Activated naive CD8-positive, alpha-beta T cell treated with anti-CD3 and anti-CD28 coated beads, Interleukin-2, amount 10 ng/mL, durations not matched to agents 7 days and 5 days (primary cell): Measurements from ENCODE around the gene HMCN1. TPM values are rescaled to one million over a fixed set of nuclear protein-coding genes. Genes with fewer than 3 reads are reported as not detected.

Experiments
- ATAC-seq: fragments of 150-1000 bp; cut with Tn5 transposase; one replicate; pipeline ENCODE4 v1.10.0; 2021; ENCODE audit warnings: low read depth, moderate library complexity
- POLR2A ChIA-PET: fragments of 350-600 bp; sonication (Branson Sonifier 250); formaldehyde crosslinking; loops from one replicate; lab custom pipeline; 2021; ENCODE audit warnings: antibody characterized with exemption; lab: Charles Lee
- DNase-seq: peaks from one replicate; pipeline ENCODE4 v3.0.0; 2021
- H3K27ac Mint-ChIP-seq: one replicate; pipeline ENCODE4 v1.8.0; 2022; ENCODE audit warnings: mild to moderate bottlenecking, mixed read lengths
- H3K27me3 Mint-ChIP-seq: one replicate; pipeline ENCODE4 v1.8.0; 2022; ENCODE audit warnings: mild to moderate bottlenecking, moderate library complexity, mixed read lengths
- H3K36me3 Mint-ChIP-seq: one replicate; pipeline ENCODE4 v1.8.0; 2021; ENCODE audit warnings: mild to moderate bottlenecking, mixed read lengths
- H3K4me1 Mint-ChIP-seq: one replicate; pipeline ENCODE4 v1.8.0; 2021; ENCODE audit warnings: mixed read lengths
- H3K4me3 Mint-ChIP-seq: one replicate; pipeline ENCODE4 v1.8.0; 2022; ENCODE audit warnings: mild to moderate bottlenecking, moderate library complexity, mixed read lengths
- H3K9me3 Mint-ChIP-seq: one replicate; pipeline ENCODE4 v1.8.0; 2021; ENCODE audit warnings: mixed read lengths
- total RNA-seq, 2 experiments: library from RNA; stranded (reverse); gene quantifications; one replicate each; pipeline ENCODE4 v1.2.3, GENCODE V29; 2021

HMCN1 gene
- total RNA-seq, 2 experiments from 2014 or later: 0.34 to 0.55 TPM

GRCh38 chr1:185720633-185721272 lies 13.4 kb upstream of the HMCN1 start:
- no peaks in the 10 kb centered on the region for H3K9me3 Mint-ChIP-seq
- peaks cover 14% of the 10 kb centered on the region for H3K27me3 Mint-ChIP-seq
- no peaks in the 10 kb centered on the region for H3K4me1 Mint-ChIP-seq
- POLR2A ChIA-PET: no interaction called here
- no peaks in the 10 kb centered on the region for H3K36me3 Mint-ChIP-seq
- DNase-seq (no peak), ATAC-seq (no peak)
- H3K4me3 Mint-ChIP-seq: no peak overlapping the region
- no peak overlapping the region for H3K27ac Mint-ChIP-seq

- Mint-ChIP-seq H3K4me1 (no peaks in the 10 kb centered on the region), H3K27ac (no peak overlapping the region), H3K4me3 (no peak overlapping the region), H3K9me3 (no peaks in the 10 kb centered on the region), H3K36me3 (no peaks in the 10 kb centered on the region), H3K27me3 (peaks cover 14% of the 10 kb centered on the region)
- DNase-seq: no peak
- POLR2A ChIA-PET: no interaction called here
- ATAC-seq: no peak
Measured at GRCh38 chr1:185721553-185721952, 12.6 kb upstream of the HMCN1 start.

- POLR2A ChIA-PET: no interaction called here
- no peaks in the 10 kb centered on the region for H3K4me1 Mint-ChIP-seq
- ATAC-seq (no peak), DNase-seq (no peak)
- no peaks in the 10 kb centered on the region for H3K36me3 Mint-ChIP-seq
- peaks cover 13% of the 10 kb centered on the region for H3K27me3 Mint-ChIP-seq
- no peak overlapping the region for H3K4me3 Mint-ChIP-seq
- H3K27ac Mint-ChIP-seq: no peak overlapping the region
- H3K9me3 Mint-ChIP-seq: no peaks in the 10 kb centered on the region
Measured at GRCh38 chr1:185722098-185722497, 12.1 kb upstream of the HMCN1 start.

GRCh38 chr1:185727726-185728125 lies 6.5 kb upstream of the HMCN1 start:
- POLR2A ChIA-PET: no interaction called here
- DNase-seq: no peak
- Mint-ChIP-seq H3K27ac (no peak overlapping the region), H3K4me3 (no peak overlapping the region), H3K36me3 (no peaks in the 10 kb centered on the region), H3K4me1 (no peaks in the 10 kb centered on the region), H3K27me3 (peaks cover 20% of the 10 kb centered on the region), H3K9me3 (peaks cover 7% of the 10 kb centered on the region)
- ATAC-seq: no peak

GRCh38 chr1:185731446-185731845 lies 2.7 kb upstream of the HMCN1 start:
- H3K27me3 Mint-ChIP-seq: peaks cover 51% of the 10 kb centered on the region
- no peak overlapping the region for H3K27ac Mint-ChIP-seq
- no peak overlapping the region for H3K4me3 Mint-ChIP-seq
- DNase-seq (no peak), ATAC-seq (no peak)
- POLR2A ChIA-PET: no interaction called here
- H3K36me3 Mint-ChIP-seq: no peaks in the 10 kb centered on the region
- H3K9me3 Mint-ChIP-seq: peaks cover 7% of the 10 kb centered on the region
- peaks cover 9% of the 10 kb centered on the region for H3K4me1 Mint-ChIP-seq

- H3K9me3 Mint-ChIP-seq: peaks cover 7% of the 10 kb centered on the region
- H3K27ac Mint-ChIP-seq: no peak overlapping the region
- DNase-seq (no peak), ATAC-seq (no peak)
- H3K4me3 Mint-ChIP-seq: no peak overlapping the region
- peaks cover 9% of the 10 kb centered on the region for H3K4me1 Mint-ChIP-seq
- peaks cover 56% of the 10 kb centered on the region for H3K27me3 Mint-ChIP-seq
- no peaks in the 10 kb centered on the region for H3K36me3 Mint-ChIP-seq
- POLR2A ChIA-PET: no interaction called here
Measured at GRCh38 chr1:185732951-185733350, 1.2 kb upstream of the HMCN1 start.

- ATAC-seq (no peak), DNase-seq (no peak)
- POLR2A ChIA-PET: no interaction called here
- Mint-ChIP-seq H3K4me1 (peaks cover 9% of the 10 kb centered on the region), H3K27me3 (peaks cover 59% of the 10 kb centered on the region), H3K4me3 (peak overlapping the region; percentile 14), H3K9me3 (peaks cover 9% of the 10 kb centered on the region), H3K36me3 (no peaks in the 10 kb centered on the region), H3K27ac (no peak overlapping the region)
Measured at GRCh38 chr1:185734929-185735700, 924 bp downstream of the HMCN1 start.

GRCh38 chr1:185735701-185736064 lies 1.5 kb downstream of the HMCN1 start:
- Mint-ChIP-seq H3K36me3 (no peaks in the 10 kb centered on the region), H3K4me1 (peaks cover 9% of the 10 kb centered on the region), H3K27me3 (peaks cover 61% of the 10 kb centered on the region), H3K4me3 (no peak overlapping the region), H3K9me3 (peaks cover 8% of the 10 kb centered on the region), H3K27ac (no peak overlapping the region)
- POLR2A ChIA-PET: no interaction called here
- ATAC-seq (no peak), DNase-seq (no peak)

- Mint-ChIP-seq H3K4me3 (no peak overlapping the region), H3K27me3 (peaks cover 35% of the 10 kb centered on the region), H3K9me3 (peaks cover 1% of the 10 kb centered on the region), H3K27ac (no peak overlapping the region), H3K36me3 (no peaks in the 10 kb centered on the region), H3K4me1 (no peaks in the 10 kb centered on the region)
- POLR2A ChIA-PET: no interaction called here
- no peak for DNase-seq
- no peak for ATAC-seq
Measured at GRCh38 chr1:185739967-185740366, 5.8 kb downstream of the HMCN1 start.

- Mint-ChIP-seq H3K36me3 (no peaks in the 10 kb centered on the region), H3K4me3 (no peak overlapping the region), H3K27ac (no peak overlapping the region), H3K9me3 (peaks cover 1% of the 10 kb centered on the region), H3K4me1 (no peaks in the 10 kb centered on the region), H3K27me3 (peaks cover 28% of the 10 kb centered on the region)
- DNase-seq (no peak), ATAC-seq (no peak)
- POLR2A ChIA-PET: no interaction called here
Measured at GRCh38 chr1:185741551-185741950, 7.4 kb downstream of the HMCN1 start.

GRCh38 chr1:185742403-185742802 lies 8.2 kb downstream of the HMCN1 start:
- POLR2A ChIA-PET: no interaction called here

GRCh38 chr1:185745165-185745564 lies 11.0 kb downstream of the HMCN1 start:
- Mint-ChIP-seq H3K27ac (no peak overlapping the region), H3K4me1 (no peaks in the 10 kb centered on the region), H3K27me3 (peaks cover 20% of the 10 kb centered on the region), H3K36me3 (no peaks in the 10 kb centered on the region), H3K9me3 (no peaks in the 10 kb centered on the region), H3K4me3 (no peak overlapping the region)
- no peak for ATAC-seq
- POLR2A ChIA-PET: no interaction called here
- DNase-seq: no peak

More at GRCh38 chr1:185742403-185742802, 8.2 kb downstream of the HMCN1 start:
- no peaks in the 10 kb centered on the region for H3K36me3 Mint-ChIP-seq
- H3K27me3 Mint-ChIP-seq: peaks cover 25% of the 10 kb centered on the region
- ATAC-seq (no peak), DNase-seq (no peak)
- H3K27ac Mint-ChIP-seq: no peak overlapping the region
- no peak overlapping the region for H3K4me3 Mint-ChIP-seq
- H3K4me1 Mint-ChIP-seq: no peaks in the 10 kb centered on the region
- H3K9me3 Mint-ChIP-seq: peaks cover 1% of the 10 kb centered on the region

GRCh38 chr1:185759061-185759460 lies 24.9 kb downstream of the HMCN1 start:
- Mint-ChIP-seq H3K27ac (no peak overlapping the region), H3K27me3 (peaks cover 7% of the 10 kb centered on the region), H3K4me1 (no peaks in the 10 kb centered on the region), H3K36me3 (no peaks in the 10 kb centered on the region), H3K4me3 (no peak overlapping the region), H3K9me3 (no peaks in the 10 kb centered on the region)
- no peak for ATAC-seq
- POLR2A ChIA-PET: no interaction called here
- no peak for DNase-seq

GRCh38 chr1:185761841-185762240 lies 27.6 kb downstream of the HMCN1 start:
- H3K27me3 Mint-ChIP-seq: peaks cover 7% of the 10 kb centered on the region
- DNase-seq (no peak), ATAC-seq (no peak)
- no peaks in the 10 kb centered on the region for H3K4me1 Mint-ChIP-seq
- H3K36me3 Mint-ChIP-seq: no peaks in the 10 kb centered on the region
- POLR2A ChIA-PET: no interaction called here
- no peaks in the 10 kb centered on the region for H3K9me3 Mint-ChIP-seq
- H3K4me3 Mint-ChIP-seq: no peak overlapping the region
- no peak overlapping the region for H3K27ac Mint-ChIP-seq
